CD4-positive, alpha-beta T cell treated with Interleukin-15 for 1 hour (primary cell): Measurements from ENCODE around the gene HDAC11.
A peak's percentile ranks its signal among the peaks of the same experiment; 100 is the strongest.
"Not testable (repeated sequence)": the region's sequence is repeated elsewhere in the genome, so short reads cannot be mapped to it uniquely, and the experiment has no call there.

Experiments
- DNase-seq: peaks from one replicate; pipeline ENCODE4 v3.0.0-alpha.2; 2020

Gene HDAC11

GRCh38 chr3:13493867-13494441, 13.8 kb downstream of the HDAC11 start:
- DNase-seq = no peak

GRCh38 chr3:13494463-13495350, 14.6 kb downstream of the HDAC11 start:
- DNase-seq = no peak

GRCh38 chr3:13495351-13495813, 15.3 kb downstream of the HDAC11 start:
- no peak for DNase-seq

- peak; percentile 68 for DNase-seq
These were observed 16.0 kb downstream of the HDAC11 start for GRCh38 chr3:13495921-13496723.

GRCh38 chr3:13496879-13497278, 16.8 kb downstream of the HDAC11 start:
- no peak for DNase-seq

- no peak for DNase-seq
These were observed 17.3 kb downstream of the HDAC11 start for GRCh38 chr3:13497386-13497785.

GRCh38 chr3:13498354-13499060, 18.4 kb downstream of the HDAC11 start:
- no peak for DNase-seq

- DNase-seq = not testable (repeated sequence)
These were observed 19.1 kb downstream of the HDAC11 start for GRCh38 chr3:13499246-13499645.

- DNase-seq = no peak
These were observed 20.2 kb downstream of the HDAC11 start for GRCh38 chr3:13500133-13500885.

- DNase-seq = no peak
These were observed 20.9 kb downstream of the HDAC11 start for GRCh38 chr3:13501056-13501455.

- no peak for DNase-seq
These were observed 21.4 kb downstream of the HDAC11 start for GRCh38 chr3:13501521-13501920.

- DNase-seq = no peak
These were observed 22.1 kb downstream of the HDAC11 start for GRCh38 chr3:13501958-13502790.

GRCh38 chr3:13502791-13503060, 22.6 kb downstream of the HDAC11 start:
- no peak for DNase-seq

- DNase-seq = no peak
These were observed 24.2 kb downstream of the HDAC11 start for GRCh38 chr3:13504161-13504831.

GRCh38 chr3:13505147-13506130, 25.3 kb downstream of the HDAC11 start:
- DNase-seq = no peak

- no peak for DNase-seq
These were observed 26.1 kb downstream of the HDAC11 start for GRCh38 chr3:13506239-13506638.

- DNase-seq = no peak
These were observed 26.6 kb downstream of the HDAC11 start for GRCh38 chr3:13506680-13507079.

- no peak for DNase-seq
These were observed 27.1 kb downstream of the HDAC11 start for GRCh38 chr3:13507247-13507569.

GRCh38 chr3:13507570-13508339, 27.6 kb downstream of the HDAC11 start:
- no peak for DNase-seq
